Cardiac muscle cell (in vitro differentiated cells and primary cell): ENCODE results near the gene MRGPRD. TPM values are rescaled to one million over a fixed set of nuclear protein-coding genes. Genes with fewer than 3 reads are reported as not detected.

ENCODE experiments used
- DNase-seq, 2 donors: peaks; one replicate each; pipeline versions ENCODE4 v3.0.0 to v3.0.0-alpha.2; 2010 to 2017; ENCODE audit warnings: low read depth in 1 of 2, low spot score in 1 of 2
- H3K27ac ChIP-seq: fragments of 200-600 bp; sonication (generic); 2 replicates; pipeline ENCODE4 v1.5.1; 2016
- H3K27me3 ChIP-seq: fragments of 200-600 bp; sonication (generic); 2 replicates; pipeline ENCODE4 v1.6.0; 2016; ENCODE audit warnings: control low read depth
- H3K36me3 ChIP-seq: fragments of 200-600 bp; sonication (generic); 2 replicates; pipeline ENCODE4 v1.5.1; 2016; ENCODE audit warnings: control low read depth
- H3K4me1 ChIP-seq: fragments of 200-600 bp; sonication (generic); 2 replicates; pipeline ENCODE4 v1.8.1; 2017; ENCODE audit warnings: low read depth, mild to moderate bottlenecking, mixed run types
- H3K4me3 ChIP-seq: fragments of 200-600 bp; sonication (generic); 2 replicates; pipeline ENCODE4 v1.5.1; 2016; ENCODE audit warnings: mild to moderate bottlenecking
- H3K9me3 ChIP-seq: fragments of 200-600 bp; sonication (generic); 2 replicates; pipeline ENCODE4 v1.5.1; 2017; ENCODE audit warnings: low read depth, mild to moderate bottlenecking, control low read depth
- polyA plus RNA-seq: library from polyadenylated mRNA; unstranded; fragments of >200 nt; fragmentation: Nextera tagmentation; extraction: Ambion mirVana; gene quantifications from 2 replicates; pipeline ENCODE4 v1.2.1, GENCODE V29; 2016
- total RNA-seq: library from RNA; depleted of rRNA; stranded (reverse); fragments of >200 nt; gene quantifications from 2 replicates; pipeline ENCODE4 v1.2.3, GENCODE V29; 2016
- TF ChIP-seq, protein P1 (sequence below): IDR thresholded peaks from 2 replicates; pipeline ENCODE4 v1.5.1; 2012; ENCODE audit warnings: low read depth, mild to moderate bottlenecking, low read length

MRGPRD gene
- total and polyA plus RNA-seq, 2 experiments from 2014 or later: not detected

DNA sequence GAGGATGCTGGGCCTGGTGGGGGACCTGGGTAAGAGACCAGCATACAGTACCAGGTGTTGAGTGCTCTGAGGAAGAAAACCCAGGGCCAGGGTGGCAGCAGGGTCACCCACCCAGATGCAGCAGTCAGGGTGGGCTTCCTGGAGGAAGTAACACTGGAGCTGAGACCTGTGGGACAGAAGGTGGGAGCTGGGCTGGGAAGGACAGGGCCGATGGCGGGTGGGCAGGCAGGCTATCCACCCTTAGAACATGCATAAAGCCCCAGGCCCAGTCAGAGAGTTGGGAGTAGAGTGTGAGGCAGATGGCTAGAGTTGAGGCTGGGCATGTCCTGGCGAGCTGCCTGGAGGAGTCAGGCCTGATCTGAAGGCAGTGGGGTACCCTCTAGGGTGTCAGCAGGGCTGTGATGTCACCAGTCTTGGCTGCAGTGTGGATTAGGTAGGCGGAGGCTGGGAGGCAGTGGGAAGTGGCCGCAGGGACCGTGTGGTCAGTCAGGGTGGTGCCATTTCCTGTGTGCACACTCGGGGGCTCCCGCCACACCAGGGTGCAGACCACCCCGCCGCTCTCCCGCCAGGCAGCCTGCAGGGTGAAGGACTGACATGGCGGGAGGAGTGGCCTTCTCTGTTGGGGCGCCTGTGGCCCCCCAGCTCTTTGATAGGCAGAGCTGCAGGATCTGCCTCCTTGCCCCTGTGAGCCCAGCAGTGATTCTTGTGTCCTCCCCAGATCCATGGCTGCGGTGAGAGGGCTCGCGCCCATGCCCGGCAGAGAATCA, 41.8 kb downstream of the MRGPRD start:
- peaks cover 26% of the 10 kb centered on the region for H3K36me3 ChIP-seq
- H3K9me3 ChIP-seq: no peaks in the 10 kb centered on the region
- no peak overlapping the region for H3K27ac ChIP-seq
- TF ChIP-seq, protein P1, sequence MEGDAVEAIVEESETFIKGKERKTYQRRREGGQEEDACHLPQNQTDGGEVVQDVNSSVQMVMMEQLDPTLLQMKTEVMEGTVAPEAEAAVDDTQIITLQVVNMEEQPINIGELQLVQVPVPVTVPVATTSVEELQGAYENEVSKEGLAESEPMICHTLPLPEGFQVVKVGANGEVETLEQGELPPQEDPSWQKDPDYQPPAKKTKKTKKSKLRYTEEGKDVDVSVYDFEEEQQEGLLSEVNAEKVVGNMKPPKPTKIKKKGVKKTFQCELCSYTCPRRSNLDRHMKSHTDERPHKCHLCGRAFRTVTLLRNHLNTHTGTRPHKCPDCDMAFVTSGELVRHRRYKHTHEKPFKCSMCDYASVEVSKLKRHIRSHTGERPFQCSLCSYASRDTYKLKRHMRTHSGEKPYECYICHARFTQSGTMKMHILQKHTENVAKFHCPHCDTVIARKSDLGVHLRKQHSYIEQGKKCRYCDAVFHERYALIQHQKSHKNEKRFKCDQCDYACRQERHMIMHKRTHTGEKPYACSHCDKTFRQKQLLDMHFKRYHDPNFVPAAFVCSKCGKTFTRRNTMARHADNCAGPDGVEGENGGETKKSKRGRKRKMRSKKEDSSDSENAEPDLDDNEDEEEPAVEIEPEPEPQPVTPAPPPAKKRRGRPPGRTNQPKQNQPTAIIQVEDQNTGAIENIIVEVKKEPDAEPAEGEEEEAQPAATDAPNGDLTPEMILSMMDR: no peak
- no peaks in the 10 kb centered on the region for H3K4me1 ChIP-seq
- no peaks in the 10 kb centered on the region for H3K27me3 ChIP-seq
- no peak overlapping the region for H3K4me3 ChIP-seq
- no peak for DNase-seq

GRCh38 chr11:68938088-68938487, 42.7 kb downstream of the MRGPRD start:
- no peak for DNase-seq
- Histone ChIP-seq H3K4me1 (no peaks in the 10 kb centered on the region), H3K4me3 (no peak overlapping the region), H3K27me3 (no peaks in the 10 kb centered on the region), H3K27ac (no peak overlapping the region), H3K9me3 (no peaks in the 10 kb centered on the region), H3K36me3 (peaks cover 27% of the 10 kb centered on the region)
- TF ChIP-seq, protein P1: no peak

- H3K27ac ChIP-seq: no peak overlapping the region
- H3K27me3 ChIP-seq: no peaks in the 10 kb centered on the region
- TF ChIP-seq, protein P1: no peak
- no peaks in the 10 kb centered on the region for H3K9me3 ChIP-seq
- peaks cover 27% of the 10 kb centered on the region for H3K36me3 ChIP-seq
- no peaks in the 10 kb centered on the region for H3K4me1 ChIP-seq
- no peak overlapping the region for H3K4me3 ChIP-seq
- no peak for DNase-seq
These were observed 43.8 kb downstream of the MRGPRD start for GRCh38 chr11:68936676-68937620.

DNA sequence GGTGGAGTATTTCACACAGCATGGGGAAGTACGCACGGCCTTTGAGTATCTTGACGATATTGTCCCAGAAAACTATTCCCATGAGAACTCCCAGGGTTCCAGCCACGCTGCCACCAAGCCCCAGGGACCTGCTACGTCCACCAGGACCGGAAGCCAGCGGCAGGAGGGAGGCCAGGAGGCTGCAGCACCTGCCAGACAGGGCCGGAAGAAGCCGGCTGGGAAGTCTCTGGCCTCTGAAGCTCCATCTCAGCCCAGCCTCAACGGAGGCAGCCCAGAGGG, 44.5 kb downstream of the MRGPRD start:
- H3K4me1 ChIP-seq: no peaks in the 10 kb centered on the region
- no peaks in the 10 kb centered on the region for H3K27me3 ChIP-seq
- peaks cover 27% of the 10 kb centered on the region for H3K36me3 ChIP-seq
- DNase-seq: no peak
- H3K27ac ChIP-seq: no peak overlapping the region
- TF ChIP-seq, protein P1: no peak
- H3K4me3 ChIP-seq: no peak overlapping the region
- H3K9me3 ChIP-seq: no peaks in the 10 kb centered on the region

GRCh38 chr11:68935516-68936357, 45.0 kb downstream of the MRGPRD start:
- Histone ChIP-seq H3K36me3 (peaks cover 27% of the 10 kb centered on the region), H3K4me3 (no peak overlapping the region), H3K4me1 (no peaks in the 10 kb centered on the region), H3K27me3 (no peaks in the 10 kb centered on the region), H3K27ac (no peak overlapping the region), H3K9me3 (no peaks in the 10 kb centered on the region)
- no peak for DNase-seq
- TF ChIP-seq, protein P1: no peak
